Stimulated activated CD8-positive, alpha-beta memory T cell treated with anti-CD3 and anti-CD28 coated beads, Interleukin-7, amount 100 ng/mL, for 48 hours (primary cell): ENCODE measurements around the gene JAGN1.
"Not testable (repeated sequence)": the region's sequence is repeated elsewhere in the genome, so short reads cannot be mapped to it uniquely, and the experiment has no call there.

Experiments
- DNase-seq, 2 donors: peaks; one replicate each; pipeline ENCODE4 v3.0.0-alpha.2; 2020; ENCODE audit warnings: low read depth in 1 of 2; ENCODE audit errors: extremely low read depth in 1 of 2

The JAGN1 gene

DNA sequence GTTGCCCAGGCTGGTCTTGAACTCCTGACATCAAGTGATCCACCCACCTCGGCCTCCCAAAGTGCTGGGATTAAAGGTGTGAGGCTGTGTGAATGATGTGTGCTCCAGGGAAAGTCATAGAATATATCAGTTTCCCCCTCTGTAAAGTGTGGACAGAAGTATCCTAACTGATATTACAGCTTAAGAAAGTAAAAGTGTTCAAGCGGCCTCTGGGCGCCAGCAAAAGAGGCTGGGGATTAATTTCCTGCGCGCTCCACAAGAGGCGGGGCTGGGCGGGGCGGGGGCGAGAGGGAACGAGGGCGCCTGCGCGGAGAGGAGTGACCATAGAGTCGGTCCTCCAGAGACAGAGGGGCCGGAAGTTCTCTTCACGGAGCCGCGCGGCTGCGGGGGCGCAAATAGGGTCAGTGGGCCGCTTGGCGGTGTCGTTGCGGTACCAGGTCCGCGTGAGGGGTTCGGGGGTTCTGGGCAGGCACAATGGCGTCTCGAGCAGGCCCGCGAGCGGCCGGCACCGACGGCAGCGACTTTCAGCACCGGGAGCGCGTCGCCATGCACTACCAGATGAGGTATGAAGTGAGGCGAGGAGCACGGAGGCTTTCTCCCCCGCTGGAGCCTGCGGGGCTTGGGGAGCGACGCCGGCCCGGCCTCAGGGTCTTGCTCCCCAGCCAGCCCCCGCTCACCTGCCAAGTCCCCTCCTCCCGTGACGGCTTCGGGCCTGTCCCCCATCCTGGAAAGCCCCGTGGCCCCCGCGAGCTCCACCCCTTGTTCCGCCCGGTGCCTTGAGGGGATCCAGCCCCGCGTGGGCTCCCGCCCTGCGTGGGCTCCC is at the start of gene JAGN1:
JAGN1 (plus strand) TSS at position 362 of the 823 bp plus-strand sequence; CDS start at position 475, 113 bp downstream.
- DNase-seq: peak; percentile 74 to 82

DNA sequence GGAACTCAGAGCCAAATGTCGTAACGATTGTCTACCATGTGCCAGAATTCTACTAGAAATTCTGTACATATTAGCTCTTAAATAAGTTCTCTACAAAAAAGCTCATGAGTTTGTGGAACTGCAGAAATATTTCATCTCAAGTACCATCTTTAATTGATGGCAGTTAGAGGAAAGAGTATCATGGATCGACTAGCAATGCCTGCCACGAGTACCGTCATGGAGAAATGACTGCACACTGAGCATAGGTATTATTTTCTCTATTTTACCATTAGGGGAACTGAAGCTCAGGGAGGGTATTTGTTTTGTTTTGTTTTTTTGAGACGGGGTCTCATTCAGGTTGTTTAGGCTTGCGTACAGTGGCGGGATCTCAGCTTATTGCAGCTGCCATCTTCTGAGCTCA is 49.4 kb upstream of the JAGN1 start:
- DNase-seq: no peak

DNA sequence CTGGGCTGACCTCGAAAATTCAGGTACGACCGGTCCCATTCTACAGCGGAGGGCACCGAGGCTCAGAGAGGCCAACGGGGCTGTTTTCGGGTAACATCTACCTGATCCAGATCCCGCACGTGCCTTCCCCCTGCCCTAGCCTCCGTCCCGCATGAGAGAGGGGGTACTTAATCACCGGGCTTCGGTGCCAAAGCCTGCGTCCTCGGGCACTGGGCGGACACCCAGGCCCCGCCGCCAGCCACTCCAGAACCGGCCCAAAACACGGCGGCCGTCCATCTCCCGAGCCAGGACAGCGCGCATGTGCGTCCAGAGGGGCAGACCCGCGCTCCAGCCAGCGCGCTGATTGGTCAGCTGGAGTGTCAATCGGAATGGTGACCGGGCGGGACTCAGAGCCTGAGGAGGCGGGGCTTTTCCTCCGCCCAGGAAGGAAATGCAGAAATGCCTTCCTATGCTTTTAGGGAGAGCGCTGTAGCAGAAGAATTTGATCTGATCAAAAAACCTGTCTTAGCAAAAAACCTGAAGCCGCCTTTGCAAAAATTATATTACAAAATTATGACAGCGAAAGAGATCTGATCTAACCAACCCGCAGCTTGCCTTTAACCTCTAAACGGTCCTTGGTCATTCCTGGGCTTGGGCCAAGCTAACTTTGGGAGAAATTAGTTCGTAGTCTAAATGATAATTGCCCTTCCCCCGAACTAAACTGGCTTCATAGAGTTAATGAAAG is 46.5 kb upstream of the JAGN1 start, which contains the start of gene RPUSD3:
RPUSD3 (minus strand) TSS at position 294 of the 724 bp plus-strand sequence; CDS start at position 276, 18 bp downstream.
- DNase-seq: peak; percentile 83 to 90

DNA sequence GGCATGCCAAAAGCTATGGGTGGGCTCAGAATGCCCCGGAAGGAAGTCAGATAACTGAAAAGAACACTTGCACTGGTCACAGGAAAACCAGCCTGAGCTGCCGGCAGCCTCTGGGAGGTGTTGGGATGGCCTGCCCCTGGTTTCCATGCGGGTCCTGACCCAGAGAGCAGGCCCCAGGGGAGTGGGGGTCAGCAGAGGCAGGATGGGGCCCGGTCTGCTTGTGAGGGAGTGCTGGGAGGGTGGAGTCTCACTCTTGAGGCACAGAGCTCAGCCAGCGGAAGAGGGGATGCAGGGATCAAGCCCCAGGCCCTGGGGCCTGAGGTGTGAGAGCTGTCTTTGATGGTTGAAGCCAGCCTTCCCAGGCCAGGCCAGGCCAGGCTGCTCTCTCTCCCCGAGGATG is 44.2 kb upstream of the JAGN1 start:
- no peak for DNase-seq

DNA sequence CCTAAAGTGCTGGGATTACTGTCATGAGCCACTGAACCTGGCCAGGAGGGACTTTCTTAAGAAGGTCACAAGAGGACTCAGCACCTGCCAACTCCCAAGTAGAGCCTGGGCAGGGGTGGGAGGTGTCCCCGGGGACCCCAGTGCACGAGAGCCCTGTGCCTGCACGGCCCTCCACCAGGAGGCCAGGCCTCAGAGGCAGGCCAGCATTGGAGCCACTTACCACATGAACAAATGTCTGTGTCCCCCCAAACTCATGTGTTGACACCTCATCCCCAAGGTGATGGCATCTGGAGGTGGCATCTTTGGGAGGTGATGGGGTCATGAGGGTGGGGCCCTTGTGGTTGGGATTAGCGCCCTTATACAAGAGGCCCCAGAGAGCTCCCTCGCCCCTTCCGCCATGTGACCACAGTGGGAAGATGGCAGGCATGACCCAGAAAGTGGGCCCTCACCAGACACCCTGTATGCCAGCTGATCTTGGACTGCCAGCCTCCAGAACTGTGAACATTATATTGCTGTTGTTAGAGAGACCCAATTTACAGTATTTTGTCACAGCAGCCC is 43.4 kb upstream of the JAGN1 start:
- DNase-seq: no peak

DNA sequence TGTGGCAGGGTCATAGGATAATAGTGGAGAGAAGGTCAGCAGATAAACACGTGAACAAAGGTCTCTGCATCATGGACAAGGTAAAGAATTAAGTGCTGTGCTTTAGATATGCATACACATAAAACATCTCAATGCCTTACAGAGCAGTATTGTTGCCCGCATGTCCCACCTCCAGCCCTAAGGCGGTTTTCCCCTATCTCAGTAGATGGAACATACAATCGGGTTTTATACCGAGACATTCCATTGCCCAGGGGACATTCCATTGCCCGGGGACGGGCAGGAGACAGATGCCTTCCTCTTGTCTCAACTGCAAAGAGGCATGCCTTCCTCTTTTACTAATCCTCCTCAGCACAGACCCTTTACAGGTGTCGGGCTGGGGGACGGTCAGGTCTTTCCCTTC is 42.5 kb upstream of the JAGN1 start:
- not testable (repeated sequence) for DNase-seq

DNA sequence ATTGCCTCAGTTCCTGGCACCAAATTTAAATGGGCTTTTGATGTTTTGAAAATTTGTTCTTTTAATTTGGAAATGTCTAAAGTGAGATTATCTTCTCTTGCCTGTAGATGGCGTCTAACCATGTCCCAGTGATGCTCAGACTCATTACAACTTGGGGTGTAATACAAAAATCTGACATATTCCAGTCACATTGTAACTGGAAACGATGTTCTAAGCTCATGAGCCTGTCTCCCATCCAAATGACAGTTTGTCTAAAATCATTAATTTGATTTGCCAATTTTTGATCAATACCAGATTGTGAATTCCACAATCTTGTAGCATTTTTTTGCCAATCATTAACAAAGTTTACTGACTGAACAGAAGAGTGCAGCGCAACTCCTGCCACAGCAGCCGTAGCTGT is 41.5 kb upstream of the JAGN1 start:
- not testable (repeated sequence) for DNase-seq

DNA sequence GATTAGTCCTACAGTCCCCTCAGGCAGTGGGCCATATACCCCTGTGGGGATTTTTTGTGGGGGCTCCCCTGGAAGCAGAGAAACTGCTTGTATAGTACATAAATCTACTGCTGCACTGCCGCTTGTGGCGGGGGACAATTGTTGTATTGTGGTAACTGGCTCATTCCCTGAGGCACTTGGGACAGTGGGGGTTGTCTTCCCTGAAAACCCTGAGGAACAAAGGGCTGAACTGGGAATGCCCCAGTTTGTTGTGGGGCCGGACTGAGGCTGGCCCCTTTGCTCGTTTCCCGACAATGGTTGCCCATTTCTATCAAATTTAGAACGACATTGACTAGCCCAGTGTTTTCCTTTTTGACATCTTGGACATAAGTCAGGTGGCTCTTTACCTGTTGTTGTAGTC is 39.0 kb upstream of the JAGN1 start:
- not testable (repeated sequence) for DNase-seq

DNA sequence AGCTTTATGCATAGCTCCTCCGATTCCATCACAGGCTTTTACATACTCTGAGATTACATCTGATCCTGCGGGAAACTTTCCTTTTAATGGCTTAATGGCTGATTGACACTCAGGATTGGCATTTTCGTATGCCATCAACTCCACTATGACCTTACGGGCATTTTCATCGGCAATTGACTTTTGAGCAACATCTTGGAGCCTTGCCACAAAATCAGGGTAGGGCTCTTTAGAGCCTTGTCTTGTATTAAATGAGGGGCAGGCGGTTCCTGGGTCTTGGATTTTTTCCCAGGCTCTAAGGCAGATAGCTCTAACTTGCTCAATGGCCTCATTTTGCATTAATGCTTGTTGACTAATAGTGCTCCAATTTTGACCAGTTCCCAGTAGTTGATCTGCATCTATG is 38.5 kb upstream of the JAGN1 start:
- not testable (repeated sequence) for DNase-seq

DNA sequence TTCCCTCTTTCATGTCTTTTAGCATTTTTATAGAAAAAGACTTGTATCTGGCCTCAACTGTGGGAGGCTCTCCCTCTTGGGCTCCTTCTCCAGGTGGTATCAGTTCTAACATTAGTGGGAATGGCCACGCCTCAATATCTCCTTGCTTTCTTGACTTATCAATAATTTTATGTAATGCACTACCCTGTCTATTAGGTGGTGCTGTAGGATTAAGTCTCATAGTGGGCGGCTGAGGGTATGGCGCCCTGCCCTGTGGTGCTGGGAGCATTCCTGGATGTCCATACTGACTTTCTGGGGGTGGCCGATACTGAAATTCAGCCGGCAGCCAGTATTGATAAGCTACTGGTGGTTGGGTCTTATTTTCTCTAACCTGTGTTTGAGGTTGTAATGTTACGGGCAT is 37.9 kb upstream of the JAGN1 start:
- DNase-seq: no peak

DNA sequence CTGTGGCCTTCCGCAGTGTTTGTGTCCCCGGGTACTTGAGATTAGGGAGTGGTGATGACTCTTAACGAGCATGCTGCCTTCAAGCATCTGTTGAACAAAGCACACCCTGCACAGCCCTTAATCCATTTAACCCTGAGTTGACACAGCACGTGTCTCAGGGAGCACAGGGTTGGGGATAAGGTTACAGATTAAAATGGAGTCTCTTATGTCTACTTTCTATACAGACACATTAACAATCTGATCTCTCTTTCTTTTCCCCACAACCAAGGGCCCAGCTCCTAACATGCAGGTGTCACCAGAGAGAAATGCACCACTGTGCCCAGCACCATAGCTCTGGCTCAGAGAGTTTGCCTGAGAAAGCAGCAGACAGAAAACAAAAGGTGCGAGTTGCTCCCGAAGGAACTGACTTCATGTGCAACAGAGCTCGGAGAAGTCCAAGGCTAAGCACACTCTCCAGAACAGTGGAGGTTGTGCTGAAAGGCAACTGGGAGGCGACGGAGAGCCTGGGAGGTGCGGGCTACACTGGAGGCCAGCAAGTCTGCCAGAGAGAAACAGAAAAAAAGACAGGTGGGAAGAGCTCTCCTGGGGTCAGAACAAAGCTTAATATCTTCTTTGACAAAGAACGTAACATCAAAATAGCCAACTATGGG is 36.0 kb upstream of the JAGN1 start:
- not testable (repeated sequence) for DNase-seq

DNA sequence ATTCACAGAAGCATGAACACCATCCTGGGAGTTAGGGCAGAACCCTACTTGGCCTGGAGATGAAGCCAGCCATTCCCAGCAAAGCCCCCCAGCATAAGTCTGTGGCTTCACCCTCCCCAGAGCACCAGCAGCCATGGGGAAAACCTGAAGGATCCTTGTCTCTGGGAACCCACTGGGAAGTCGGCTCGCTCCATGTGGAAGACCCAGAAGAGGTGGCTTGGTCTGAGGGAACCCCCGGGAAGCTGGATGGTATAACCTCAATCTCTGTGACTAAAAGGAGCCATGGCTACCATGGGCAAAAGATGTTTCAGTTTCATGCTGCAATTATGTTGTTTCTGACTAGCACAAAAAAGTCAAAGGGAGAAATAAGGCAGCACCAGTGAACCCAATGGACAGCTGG is 34.8 kb upstream of the JAGN1 start:
- no peak for DNase-seq

DNA sequence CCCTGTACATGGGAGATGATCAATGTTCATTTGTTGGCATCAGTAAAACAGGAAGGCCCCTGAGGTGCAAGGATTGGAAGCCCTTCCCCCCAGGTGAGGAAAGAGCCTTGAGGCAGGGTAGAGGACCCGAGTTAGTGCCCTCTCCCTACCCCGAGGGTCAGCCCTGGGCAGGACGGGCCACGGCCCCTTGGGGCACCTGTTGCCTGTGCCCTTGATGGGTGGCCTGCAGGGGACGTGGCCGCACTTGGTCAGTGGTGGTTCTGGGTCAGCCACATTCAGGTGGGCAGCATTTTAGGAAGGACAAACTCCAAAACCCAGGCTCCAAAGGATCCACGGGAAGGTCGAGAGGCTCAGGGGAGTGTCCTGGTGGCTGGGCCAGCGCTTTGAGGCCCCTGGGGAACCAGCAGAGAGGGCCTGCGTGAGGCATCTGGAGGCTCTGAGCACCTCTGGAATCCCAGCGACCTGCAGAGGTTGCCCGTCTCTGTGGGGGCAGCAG is 30.8 kb upstream of the JAGN1 start:
- no peak for DNase-seq

DNA sequence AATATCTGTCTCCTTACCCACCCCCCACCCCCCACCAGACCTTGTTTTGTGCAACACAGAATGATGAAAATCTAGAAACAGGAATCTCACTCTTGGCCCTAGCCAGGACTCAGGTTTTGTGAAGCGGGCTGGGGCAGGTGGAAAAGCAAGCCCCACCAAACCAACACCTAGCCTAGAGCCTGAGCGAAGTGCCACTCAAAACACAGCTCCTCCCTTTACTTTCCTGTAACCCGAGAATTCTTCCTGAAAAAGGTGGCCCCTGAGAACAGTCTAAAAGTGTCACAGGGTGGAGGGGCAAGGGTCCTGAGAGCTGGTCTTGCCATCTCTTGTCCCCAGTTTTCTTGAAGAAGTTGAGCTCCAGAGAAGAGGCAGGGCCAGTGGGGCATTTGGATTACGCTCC is 29.2 kb upstream of the JAGN1 start:
- DNase-seq: no peak

DNA sequence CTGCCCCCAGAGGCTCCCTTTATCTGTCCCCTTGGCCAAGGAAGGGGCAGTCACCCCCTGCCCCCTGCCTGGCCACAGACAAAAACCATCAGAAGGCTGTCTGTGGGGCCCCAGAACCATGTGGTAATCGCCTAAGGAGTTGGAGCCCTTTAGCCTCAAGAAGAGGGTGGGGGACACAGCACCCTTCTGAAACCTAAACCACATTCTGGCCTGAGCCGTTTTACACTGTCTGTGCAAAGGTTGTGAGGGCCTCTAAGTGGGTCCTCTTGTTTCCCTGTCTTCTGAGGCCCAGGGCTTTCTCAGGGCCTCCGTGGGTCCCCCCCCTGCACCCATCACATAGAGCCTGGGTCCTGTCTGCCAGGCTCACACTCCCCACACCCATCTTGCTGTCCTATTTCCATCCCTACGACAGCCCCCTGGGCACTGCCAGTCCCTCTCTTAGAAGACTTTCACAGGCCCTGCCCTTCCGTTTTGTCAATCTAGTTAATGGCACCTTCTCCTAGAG is 28.7 kb upstream of the JAGN1 start:
- DNase-seq: no peak

DNA sequence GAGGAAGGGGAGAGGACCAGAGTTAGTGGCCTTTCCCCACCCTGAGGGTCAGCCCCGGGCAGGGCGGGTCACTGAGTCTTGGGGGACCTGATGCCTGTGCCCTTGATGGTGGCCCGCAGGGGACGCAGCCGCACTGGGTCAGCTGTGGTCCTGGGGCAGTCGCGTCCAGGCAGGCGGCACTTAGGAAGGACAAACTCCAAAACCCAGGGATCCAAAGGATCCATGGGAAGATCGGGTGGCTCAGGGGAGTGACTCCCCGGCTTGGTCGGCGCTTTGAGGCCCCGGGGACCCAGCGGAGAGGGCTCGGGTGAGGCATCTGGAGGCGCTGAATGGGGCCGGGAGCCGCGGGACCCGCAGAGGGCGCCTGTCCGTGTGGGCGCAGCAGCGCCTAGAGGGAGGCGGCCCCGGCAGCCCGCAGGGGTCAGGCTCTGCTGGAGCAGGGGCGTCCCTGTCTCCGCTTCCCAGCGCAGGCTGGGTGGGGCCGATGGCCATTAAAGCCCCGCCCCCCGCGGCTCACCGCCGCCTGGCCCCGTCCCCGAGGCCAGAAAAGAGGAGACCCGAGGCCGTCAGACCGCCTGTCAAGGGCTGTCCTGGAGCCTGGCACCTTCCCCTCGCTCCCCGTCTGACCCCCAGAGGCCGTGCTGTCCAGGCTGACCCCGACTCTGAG is 27.9 kb upstream of the JAGN1 start:
- DNase-seq: peak; percentile 10 to 16

DNA sequence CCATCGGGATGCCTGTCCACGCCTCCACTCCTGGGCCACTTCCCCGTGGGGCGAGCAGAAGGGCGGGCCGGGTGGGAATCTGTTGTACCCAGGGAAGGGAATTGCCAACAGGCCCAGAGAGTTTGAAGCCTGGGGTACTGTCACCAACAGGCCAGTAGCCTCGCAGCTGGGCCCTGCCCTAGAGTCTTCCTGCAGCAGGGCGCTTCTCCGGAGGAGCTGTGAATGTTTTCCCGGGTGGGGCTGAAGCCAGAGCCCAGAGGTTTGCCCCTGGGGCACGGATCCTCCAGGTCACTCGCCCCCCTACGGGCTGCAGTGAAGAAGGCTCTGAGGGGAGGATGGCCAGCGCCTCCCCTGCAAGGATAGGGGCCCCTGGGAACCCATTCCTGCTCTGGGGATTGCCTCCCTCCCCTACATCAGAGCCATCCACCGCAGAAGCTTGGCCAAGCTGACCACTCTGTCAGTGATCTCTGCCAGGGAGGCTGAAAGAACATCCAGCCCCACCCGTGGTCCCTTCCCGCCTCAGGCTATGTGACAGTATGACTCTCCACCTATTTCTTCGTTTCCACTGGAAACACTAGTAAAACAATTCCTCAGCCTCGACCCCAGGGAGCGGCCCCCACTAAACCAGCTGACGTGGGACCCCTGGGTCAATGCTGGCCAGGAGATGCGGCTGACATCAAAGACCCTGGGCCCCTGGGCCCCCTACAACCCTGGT is 27.2 kb upstream of the JAGN1 start:
- no peak for DNase-seq

DNA sequence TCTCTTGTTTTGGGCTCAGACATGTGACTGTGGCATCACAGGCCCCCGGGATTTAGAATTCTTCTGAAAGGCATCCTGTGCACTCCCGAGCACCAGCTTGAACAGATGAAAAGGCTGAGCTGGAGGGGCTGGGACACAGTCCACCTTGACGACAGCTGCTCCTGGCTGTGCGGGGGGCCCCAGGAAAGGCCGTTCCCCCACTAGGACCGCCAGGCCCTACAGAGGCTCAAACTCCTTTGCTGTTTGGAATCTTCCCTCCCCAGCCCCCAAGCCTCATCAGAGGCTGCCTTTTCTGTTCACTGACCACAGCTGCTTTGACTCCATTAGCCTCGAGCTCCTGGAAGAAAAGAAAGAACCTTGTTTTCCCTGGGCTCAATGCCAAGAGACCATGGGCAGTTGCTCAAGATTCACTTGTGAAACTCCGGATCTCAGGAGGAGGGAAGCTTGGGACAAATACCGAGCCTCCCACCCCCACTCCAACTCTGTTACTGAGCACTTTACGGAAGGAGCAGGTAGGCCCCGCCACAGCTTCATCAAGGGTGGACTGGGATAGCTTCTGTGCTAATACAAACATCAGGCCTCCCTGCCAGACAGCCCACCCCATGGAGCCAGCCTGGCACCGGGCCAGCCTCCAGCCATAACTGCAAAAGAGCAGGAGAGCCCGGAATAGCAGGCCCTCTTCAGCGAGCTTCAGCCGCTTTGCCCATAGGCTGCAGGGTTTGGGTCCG is 26.0 kb upstream of the JAGN1 start:
- DNase-seq: no peak

DNA sequence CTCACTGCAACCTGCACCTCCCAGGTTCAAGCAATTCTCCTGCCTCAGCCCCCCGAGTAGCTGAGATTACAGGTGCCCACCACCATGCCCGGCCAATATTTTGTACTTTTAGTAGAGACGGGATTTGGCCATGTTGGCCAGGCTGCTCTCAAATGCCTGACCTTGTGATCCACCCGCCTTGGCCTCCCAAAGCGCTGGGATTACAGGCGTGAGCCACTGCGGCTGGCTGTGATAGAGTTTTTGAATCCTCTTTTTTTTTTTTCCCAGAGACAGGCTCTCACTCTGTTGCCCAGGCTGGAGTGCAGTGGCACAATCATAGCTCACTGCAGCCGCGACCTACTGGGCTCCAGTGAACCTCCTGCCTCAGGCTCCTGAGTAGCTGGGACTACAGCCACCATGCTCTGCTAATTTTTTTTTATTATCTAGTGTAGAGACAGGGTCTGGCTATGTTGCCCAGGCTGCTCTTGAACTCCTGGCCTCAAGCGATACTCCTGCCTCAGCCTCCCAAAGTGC is 25.2 kb upstream of the JAGN1 start:
- not testable (repeated sequence) for DNase-seq
